PC-9 (cell line): ENCODE data around the gene SPHK1.

ENCODE experiments used
- CTCF ChIP-seq: fragments of 200-600 bp; sonication (generic); conservative IDR thresholded peaks from 2 replicates; pipeline ENCODE4 v1.6.1; 2017; ENCODE audit warnings: mixed run types, antibody characterized with exemption, mild to moderate bottlenecking, moderate library complexity
- EZH2 ChIP-seq: fragments of 200-600 bp; sonication (generic); IDR thresholded peaks from 2 replicates; pipeline ENCODE4 v1.8.0; 2017; ENCODE audit warnings: antibody characterized with exemption, low read depth

GRCh38 chr17:76336756-76337412 is 47.5 kb upstream of the SPHK1 start:
- TF ChIP-seq CTCF (no peak), EZH2 (no peak)
